HepG2 (cell line): ENCODE measurements around the gene ARHGEF7.

Experiments
- CCAR2 ChIP-seq: fragments of 200-400 bp; formaldehyde crosslinking; optimal IDR thresholded peaks from 2 replicates; pipeline ENCODE3; 2018; ENCODE audit warnings: low read depth, mild to moderate bottlenecking, low read length, moderate library complexity
- HNF4A ChIP-seq: sonication (generic); formaldehyde crosslinking; IDR thresholded peaks from 2 replicates; pipeline ENCODE4 v1.4.0; 2020; ENCODE audit warnings: missing genetic modification reagents
- KLF11 ChIP-seq: IDR thresholded peaks from 2 replicates; pipeline ENCODE4 v1.6.1; 2016; ENCODE audit warnings: missing compliant biosample characterization
- ZNF784 ChIP-seq: sonication (generic); formaldehyde crosslinking; IDR thresholded peaks from 2 replicates; pipeline ENCODE4 v1.5.1; 2020; ENCODE audit warnings: missing genetic modification reagents, mild to moderate bottlenecking, borderline replicate concordance
- TF ChIP-seq, protein P1 (sequence below): sonication (generic); formaldehyde crosslinking; IDR thresholded peaks from 2 replicates; pipeline ENCODE4 v1.5.0; 2020; ENCODE audit warnings: mild to moderate bottlenecking, missing genetic modification reagents, moderate library complexity

- no peak for TF ChIP-seq CCAR2
- TF ChIP-seq HNF4A (CRISPR knock-in tag), result no peak
- TF ChIP-seq KLF11, result no peak
- no peak for TF ChIP-seq ZNF784 (CRISPR knock-in tag)
- TF ChIP-seq, protein P1, sequence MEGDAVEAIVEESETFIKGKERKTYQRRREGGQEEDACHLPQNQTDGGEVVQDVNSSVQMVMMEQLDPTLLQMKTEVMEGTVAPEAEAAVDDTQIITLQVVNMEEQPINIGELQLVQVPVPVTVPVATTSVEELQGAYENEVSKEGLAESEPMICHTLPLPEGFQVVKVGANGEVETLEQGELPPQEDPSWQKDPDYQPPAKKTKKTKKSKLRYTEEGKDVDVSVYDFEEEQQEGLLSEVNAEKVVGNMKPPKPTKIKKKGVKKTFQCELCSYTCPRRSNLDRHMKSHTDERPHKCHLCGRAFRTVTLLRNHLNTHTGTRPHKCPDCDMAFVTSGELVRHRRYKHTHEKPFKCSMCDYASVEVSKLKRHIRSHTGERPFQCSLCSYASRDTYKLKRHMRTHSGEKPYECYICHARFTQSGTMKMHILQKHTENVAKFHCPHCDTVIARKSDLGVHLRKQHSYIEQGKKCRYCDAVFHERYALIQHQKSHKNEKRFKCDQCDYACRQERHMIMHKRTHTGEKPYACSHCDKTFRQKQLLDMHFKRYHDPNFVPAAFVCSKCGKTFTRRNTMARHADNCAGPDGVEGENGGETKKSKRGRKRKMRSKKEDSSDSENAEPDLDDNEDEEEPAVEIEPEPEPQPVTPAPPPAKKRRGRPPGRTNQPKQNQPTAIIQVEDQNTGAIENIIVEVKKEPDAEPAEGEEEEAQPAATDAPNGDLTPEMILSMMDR (CRISPR knock-in tag), result no peak
These were observed 136.7 kb downstream of the ARHGEF7 start for GRCh38 chr13:111251646-111252445.
